Inflammatory macrophage treated with lipopolysaccharide for 1 hour (primary cell): ENCODE results near the gene SUFU.
"Not testable (repeated sequence)": the region's sequence is repeated elsewhere in the genome, so short reads cannot be mapped to it uniquely, and the experiment has no call there.

ENCODE experiments used
- DNase-seq, 2 donors: peaks; one replicate each; pipeline ENCODE4 v3.0.0-alpha.2; 2020 to 2022

The SUFU gene

DNA sequence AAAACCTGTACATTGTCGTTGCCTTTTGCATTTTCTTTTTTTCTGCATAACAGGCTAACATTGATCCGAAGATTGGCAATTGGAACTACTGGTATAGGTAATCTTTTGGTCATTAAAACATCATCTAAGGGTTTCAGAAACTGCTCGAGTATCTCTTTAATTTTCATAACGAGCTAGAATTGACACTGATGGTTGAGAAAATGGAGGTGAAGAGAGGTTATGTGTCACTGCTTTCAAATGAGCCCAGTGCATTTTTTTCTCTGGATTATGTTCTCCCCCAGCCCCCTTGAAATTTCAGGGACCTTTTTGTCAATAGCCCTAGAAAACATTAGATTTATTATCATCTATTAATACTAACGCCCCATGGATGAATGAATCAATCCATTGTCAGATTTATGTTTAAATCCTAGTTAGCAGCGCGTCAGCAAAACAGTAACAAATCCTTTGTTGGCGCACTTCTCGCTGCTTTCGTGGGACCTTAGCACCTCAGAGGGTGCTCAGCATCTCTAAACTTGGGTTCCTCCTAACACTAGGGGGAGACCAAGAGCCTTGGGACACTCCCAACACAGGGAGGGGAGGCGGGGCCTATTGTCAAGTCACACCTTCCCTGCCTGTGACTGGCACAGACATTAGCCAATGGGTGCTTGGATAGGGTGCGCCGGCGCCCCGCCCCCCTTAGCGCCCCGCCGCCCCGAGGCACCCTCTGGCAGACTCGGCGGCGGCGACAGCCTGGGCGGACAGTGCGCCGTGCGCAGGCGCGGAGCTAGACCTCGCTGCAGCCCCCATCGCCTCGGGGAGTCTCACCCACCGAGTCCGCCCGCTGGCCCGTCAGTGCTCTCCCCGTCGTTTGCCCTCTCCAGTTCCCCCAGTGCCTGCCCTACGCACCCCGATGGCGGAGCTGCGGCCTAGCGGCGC lies at the start of gene SUFU:
Gene SUFU, plus strand, starts transcription at position 709 of the 915 bp plus-strand sequence. Its CDS starts 181 bp downstream, at position 890.
- peak; percentile 96 to 100 for DNase-seq

DNA sequence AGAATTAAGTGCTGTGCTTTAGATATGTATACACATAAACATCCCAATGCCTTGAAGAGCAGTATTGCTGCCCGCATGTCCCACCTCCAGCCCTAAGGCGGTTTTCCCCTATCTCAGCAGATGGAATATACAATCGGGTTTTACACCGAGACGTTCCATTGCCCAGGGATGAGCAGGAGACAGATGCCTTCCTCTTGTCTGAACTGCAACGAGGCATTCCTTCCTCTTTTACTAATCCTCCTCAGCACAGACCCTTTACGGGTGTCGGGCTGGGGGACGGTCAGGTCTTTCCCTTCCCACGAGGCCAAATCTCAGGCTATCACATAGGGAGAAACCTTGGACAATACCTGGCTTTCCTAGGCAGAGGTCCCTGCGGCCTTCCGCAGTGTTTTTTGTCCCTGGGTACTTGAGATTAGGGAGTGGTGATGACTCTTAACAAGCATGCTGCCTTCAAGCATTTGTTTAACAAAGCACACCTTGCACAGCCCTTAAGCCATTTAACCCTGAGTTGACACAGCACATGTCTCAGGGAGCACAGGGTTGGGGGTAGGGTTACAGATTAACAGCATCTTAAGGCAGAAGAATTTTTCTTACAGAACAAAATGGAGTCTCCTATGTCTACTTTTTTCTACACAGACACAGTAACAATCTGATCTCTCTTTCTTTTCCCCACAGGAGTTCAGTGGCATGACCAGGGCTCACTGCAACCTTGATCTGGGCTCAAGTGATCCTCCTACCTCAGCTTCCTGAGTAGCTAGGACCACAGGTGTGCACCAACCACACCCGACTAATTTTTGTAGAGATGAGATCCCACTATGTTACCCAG lies 48.9 kb upstream of the SUFU start:
- DNase-seq = not testable (repeated sequence)

DNA sequence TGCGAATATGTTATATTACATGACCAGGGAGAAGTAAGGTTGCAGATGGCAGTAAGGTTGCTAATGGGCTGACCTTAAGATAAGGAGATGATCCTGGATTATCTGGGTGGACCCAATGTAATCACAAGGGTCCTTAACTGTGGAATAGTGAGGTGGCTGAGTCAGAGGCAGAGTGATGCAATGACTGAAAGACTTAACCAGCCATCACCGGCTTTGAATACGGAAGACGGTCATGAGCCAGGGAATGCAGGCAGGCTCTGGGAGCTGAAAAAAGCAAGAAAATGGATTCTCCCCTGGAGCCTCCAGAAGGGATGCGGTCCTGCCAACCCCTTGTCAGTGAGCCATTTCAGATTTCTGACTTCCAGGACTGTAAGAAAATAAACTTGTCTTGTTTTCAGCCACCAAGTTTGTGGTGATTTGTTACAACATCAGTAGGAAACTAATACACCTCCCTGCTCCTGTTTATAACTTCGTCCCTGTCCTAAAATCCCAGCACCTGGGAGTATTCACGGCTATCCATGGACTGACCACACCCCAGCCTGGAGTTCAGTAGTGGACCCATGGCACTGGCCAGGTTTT lies 47.8 kb upstream of the SUFU start:
- peak; percentile 78 to 84 for DNase-seq

DNA sequence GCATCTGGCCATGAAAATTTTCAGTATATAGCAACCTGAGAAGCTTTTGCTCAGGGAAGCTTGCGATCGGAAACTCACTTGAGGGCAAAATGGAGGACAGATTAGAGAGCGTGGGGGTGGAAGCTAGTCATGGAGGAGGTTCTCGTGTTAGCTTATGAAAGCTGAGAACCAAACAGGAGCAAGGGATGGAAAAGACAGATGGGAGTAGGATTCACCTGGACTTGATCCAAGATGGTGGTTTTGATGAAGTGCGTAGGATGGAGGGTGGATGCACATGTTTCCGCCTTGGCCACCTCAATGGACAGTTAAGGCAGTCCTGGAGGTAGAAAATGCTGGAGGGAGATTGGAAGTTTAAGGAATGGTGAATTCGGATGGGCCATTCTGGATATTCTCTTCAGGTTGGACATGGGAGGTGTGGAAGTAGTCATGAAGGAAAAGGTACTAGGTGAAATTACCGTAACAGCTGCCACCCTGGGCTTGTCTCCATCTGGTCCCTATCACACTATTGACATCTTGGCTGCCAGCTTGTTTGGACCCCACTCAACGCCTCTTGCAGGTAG lies 46.1 kb upstream of the SUFU start:
- DNase-seq = no peak

DNA sequence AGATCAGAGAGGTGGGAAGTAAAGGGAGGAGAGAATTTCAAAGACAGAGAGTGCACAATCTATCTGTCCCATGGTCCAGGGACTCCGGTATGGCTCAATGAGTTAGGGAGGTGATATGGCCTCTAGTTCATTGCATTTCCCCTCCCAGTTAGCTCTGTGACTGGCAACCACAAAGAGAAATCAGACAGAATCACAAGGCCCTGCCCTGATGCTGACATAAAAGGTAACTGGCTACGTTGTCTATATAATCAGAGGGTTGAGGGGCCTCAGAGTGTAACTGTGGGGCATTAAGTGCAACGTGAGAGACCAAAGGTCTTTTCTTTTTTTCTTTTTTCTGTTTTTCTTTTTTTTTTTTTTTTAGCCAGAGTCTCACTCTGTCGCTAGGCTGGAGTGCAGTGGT lies 45.1 kb upstream of the SUFU start:
- no peak for DNase-seq

DNA sequence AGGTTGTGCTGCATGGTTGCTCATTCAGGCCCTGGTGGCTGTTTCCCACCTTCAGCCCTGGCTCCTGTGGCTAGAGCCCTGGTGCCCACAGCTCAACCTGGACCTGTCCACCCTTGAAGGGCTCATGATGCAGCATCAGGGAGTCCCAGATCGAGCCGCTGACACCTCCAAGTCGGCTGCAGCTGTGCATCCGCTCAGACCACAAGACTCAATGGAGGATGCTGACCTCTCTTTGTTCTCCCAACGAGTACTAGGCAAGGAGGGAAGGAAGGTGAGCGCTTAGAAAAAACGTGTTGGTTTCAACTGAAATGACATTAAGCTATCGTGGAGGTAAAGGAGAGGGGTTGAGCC lies 43.0 kb upstream of the SUFU start:
- DNase-seq = no peak

DNA sequence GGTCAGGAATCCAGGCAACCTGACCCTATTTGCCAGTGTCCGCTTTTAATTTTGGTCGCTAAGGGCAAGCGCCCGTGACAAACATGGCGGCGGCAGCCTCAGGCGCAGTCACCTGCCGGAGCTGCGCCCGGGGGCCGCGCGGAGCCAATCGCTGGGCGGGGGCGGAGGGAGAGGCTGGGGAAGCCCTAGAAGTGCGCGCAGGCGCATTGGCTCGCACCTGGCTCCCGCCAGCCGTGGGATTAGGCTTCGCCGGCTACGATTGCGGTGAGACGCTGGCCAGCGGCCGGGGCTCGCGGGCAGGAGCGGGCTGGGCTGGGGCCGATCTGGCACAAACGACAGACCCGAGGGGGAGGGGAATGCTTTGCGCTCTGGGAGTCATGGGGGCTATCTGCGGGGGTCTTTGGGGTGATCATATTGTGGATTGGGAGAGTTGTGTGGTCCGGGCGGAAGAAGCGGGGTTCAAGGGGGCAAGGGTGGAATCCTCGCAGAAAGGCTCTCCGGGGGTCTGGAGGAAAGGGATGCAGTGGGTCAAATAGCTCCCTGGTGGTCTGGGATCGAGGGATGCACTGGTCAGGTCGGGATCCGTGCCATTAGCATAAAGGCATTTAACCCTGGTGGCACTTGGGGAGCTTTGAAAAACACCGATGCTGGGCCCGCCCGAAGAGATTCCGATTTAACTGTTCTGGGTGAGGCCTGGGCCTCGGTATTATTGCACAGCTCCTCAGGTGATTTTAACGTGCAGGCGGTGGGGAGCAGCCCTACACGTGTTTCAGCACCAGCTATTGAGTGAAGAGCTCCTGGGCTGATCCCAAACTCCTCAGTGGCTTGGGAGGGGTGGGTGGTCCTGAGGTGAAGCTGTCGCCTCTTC lies 42.4 kb upstream of the SUFU start:
- DNase-seq = peak; percentile 79 to 84

DNA sequence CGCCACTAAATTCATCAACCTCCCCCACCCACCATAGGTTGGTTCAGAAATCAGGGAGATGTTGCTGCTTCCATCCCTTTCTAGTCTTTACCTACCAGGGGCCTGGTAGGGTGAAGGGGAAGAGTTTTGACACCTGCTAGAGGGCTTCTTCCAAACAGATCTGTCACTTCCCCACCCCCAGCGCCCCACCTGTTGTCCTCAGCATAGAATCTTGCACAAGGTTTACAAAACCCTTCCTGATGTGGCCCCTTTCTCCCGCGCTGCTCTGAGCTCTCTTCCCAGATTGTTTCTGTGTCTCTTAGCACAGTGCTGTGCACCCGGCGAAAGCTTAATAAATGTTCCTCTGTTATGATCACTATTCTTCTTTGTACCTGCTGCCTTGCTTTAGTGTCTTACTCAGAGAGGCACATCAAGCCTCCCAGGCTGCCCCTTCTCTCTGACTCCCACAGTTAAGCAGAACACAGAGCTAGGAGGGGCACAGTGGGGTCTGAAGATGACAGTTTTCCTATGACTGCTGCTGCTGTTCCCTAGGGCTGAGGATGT lies 41.2 kb upstream of the SUFU start:
- no peak for DNase-seq

DNA sequence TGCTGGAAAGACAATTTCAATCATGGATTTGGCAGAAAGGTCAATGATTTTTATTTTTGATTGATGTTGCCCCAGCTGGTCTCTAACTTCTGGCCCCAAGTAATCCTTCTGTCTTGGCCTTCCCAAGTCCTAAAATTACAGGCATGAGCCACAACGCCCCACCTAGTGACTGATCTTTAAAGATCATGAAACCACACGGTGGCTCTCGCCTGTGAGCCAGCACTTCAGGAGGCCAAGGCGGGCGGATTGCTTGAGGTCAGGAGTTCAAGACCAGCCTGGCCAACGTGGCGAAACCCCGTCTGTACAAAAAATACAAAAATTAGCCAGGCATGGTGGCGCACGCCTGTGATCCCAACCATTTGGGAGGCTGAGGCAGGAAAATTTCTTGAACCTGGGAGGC lies 39.8 kb upstream of the SUFU start:
- no peak for DNase-seq

DNA sequence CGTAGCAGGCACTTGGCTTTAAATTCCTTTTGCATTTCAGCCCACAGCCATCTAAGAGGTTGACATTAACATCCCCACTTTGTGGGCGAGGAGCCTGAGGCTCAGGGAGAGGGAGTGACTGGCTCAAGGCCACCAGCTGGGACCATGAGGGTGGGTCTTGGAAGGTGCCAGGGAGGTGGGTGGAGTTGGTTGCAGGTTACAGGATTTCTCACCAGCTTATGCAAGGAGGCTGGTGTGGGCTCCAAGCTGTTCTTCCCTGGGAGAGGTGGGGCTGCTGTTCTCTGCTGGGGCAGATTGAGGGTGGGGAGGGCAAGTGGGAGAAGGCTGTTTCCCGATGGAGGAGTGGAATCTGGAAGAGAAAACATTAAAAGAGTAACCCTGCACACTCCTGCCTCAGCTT lies 38.3 kb upstream of the SUFU start:
- DNase-seq = no peak

DNA sequence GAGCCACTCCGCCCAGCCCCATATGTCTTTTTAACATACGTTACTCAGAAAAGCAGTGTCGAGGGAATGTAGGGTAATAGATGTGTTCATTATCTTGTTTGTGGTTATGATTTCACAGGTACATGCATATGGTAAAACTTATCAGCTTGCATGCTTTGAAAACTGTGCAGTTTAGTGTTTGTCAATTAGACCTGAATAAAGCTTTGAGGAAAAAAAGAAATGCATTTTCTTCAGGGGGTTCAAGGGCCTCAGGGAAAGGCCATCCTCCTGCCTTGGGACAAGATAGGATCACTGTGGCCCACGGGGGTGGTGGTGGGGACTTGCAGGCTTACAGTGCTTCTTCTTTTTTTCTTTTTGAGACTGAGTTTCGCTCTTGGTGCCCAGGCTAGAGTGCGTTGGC lies 36.5 kb upstream of the SUFU start:
- no peak for DNase-seq

DNA sequence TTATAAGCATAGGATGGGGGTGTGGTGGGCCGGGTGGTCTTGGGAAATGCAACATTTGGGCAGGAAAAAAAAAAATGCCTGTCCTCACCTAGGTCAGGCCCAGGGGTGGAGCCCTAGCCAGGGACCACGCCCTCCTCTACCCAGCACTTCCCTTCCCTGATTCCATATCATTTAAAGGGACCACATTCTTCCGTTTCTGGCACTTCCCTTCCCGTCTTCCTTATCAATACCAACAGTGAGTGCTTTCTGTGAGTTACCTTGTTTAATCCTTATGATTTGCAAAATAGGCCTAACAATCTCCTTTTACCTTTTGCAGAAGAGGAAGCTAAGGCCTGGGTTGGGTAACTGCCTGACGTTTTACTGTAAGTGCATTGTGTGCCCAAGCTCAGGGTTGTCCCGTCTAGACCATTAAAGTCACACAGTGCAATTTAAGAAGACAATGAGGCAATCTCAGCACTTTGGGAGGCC lies 35.8 kb upstream of the SUFU start:
- DNase-seq = peak; percentile 67 to 75

DNA sequence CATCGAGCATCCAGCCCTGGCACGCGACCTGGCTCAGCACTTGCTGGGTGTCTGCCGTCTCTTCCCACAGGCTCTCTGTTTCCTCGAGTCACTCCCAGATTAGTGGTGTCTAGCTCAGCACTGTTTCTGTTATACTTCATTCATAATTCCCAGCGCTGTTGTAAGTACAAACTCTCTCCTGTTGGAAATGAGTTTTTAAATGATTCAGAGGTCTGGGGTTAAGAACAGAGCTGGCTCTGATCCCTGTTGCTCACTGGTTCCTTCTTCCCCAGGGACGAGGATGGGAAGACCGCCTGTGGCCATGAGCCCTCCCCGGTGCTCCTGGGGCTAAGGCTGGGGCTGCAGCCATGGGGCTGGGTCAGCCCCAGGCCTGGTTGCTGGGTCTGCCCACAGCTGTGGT lies 35.1 kb upstream of the SUFU start:
- no peak for DNase-seq

DNA sequence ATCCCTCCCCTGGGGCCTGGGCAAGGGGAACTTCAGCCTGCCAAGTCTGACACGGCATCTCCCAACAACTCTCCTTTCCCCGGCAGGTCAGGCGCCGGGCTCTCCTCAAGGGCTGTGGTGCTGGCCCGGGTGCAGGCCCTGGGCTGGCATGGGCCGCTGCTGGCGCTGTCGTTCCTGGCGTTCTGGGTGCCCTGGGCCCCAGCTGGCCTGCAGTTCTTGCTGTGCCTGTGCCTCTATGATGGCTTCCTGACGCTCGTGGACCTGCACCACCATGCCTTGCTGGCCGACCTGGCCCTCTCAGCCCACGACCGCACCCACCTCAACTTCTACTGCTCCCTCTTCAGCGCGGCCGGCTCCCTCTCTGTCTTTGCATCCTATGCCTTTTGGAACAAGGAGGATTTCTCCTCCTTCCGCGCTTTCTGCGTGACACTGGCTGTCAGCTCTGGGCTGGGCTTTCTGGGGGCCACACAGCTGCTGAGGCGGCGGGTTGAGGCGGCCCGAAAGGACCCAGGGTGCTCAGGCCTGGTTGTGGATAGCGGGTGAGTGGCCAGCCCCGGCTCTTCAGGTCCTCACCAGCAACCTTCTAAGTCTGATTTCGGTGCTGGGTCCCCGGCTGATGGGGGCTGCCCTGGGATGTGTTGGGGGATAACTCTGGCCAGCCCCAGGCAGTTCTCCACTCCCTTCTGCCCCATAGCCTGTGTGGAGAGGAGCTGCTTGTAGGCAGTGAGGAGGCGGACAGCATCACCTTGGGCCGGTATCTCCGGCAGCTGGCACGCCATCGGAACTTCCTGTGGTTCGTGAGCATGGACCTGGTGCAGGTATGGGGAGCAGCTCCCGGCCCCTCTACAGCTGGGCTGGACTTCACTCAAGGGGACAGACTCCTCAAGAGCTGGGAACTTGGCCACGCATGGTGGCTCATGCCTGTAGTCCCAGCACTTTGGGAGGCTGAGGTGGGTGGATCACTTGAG lies 32.9 kb upstream of the SUFU start:
- DNase-seq = no peak

DNA sequence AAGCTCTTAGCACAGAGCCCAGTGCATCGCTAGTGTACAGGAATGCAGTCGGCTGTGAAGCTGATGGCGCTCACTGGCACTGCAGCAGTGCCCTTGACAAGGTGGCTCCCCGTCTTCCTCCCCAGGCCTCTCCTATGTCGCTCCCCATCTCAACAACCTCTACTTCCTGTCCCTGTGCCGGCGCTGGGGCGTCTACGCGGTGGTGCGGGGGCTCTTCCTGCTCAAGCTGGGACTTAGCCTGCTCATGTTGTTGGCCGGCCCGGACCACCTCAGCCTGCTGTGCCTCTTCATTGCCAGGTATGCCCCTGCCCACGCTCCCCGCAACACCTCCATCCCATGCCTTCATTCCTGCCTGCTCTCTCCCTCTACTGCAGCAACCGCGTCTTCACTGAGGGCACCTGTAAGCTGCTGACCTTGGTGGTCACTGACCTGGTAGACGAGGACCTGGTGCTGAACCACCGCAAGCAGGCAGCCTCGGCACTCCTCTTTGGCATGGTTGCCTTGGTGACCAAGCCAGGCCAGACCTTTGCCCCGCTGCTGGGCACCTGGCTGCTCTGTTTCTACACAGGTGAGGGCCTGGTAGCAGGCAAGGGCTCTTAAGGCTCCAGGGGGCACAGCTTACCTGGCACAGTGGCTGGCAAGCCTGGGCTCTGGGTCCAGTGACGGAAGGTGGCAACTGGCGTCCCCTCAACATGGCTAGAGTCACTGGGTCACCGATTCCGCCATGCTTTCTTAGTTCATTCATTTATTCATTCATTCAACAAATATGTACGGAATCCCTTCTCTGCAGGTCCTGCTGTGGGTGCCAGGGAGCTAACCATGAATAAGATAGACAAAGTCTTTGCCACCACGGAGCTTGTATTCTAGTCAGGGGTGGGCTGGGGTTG lies 30.1 kb upstream of the SUFU start:
- DNase-seq = no peak

DNA sequence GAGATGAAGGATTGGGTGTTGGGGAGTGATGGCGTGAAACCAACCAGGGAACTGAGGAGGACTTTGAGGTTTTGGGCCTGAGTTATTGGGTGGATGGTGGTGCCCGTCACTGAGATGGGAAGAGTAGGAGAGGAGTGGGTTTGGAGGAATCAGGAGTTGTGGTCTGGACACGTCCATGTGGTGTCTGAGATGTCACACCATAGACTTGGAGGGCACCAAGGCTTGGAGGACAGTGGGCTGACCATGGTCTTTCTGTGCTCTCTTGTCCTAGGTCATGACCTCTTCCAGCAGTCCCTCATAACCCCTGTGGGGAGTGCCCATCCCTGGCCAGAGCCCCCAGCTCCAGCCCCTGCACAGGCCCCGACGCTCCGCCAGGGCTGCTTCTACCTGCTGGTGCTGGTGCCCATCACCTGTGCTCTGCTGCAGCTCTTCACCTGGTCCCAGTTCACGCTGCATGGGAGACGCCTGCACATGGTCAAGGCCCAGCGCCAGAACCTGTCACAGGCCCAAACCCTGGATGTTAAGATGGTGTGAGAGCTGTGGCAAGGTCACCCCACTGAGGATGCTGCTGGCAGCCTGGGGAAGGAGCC lies 28.2 kb upstream of the SUFU start:
- no peak for DNase-seq

DNA sequence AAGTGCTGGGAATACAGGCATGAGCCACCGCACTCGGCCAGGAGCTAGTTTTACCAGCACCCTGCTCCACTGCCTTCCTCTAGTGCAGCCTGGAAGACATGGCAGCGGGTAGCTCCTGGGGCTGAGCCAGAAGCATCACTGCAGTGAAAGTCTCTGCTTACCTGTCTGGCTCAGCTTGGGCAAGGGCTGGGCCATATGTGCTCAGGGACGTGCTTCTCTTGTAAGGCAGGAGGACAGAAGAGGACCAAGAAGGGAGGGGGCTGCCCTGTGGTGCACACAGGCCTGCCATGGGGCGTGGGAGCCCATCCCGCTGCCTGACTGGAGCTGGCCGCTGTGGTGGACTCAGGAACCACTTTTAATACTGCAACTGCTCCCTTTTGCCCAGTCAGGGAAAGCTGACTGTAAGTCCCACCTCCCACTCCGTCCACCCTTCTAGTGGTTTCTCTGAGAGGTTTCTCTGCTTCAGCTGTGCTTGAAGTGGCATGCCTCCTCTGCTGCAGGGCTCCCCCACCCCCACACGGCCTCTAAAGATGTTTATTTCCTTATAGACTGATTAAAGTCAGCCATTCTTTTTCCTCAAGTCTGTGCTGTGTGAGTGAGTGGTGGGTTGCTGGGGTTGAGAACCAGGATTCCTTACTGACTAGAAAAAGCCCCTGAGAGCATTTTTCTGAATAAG lies 27.2 kb upstream of the SUFU start:
- DNase-seq = no peak

DNA sequence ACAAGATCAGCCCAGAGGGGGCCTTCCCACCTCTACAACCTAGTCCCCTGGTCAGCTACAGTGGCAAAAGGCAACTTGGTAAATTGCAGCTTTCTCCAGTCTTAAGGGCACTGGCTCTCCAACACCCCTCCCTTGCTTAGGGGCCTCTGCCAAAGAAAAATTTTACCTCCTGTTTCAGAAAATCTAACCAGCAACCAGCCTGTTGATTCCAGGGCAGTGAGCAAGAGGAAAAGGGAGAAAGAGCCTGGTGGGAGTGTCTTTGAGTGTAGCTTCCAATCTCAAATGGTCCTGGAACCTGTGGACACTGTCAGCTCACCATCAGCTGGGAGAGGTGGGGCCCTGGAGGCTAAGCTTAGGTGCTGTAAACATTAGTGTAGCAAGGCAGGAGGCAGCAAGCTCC lies 24.1 kb upstream of the SUFU start:
- DNase-seq = no peak

DNA sequence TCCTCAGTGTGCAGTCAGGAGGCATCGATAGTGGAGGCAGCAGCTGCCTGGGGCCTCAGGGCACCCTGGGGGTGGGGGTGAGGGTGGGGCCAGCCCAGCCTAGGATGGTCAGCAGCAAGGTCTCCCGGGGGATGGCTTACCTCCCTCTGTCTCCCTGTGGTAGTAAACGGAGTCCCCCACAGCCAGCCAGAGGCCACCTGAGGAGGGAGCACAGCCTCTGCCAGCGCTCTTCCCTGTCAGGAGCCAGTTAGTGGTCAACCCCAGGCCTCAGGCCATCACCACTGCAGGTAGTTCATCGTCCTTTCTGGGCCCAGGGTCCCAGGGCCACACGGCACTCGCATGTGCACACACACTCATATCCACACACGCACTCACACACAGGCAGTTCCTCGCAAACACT lies 23.4 kb upstream of the SUFU start:
- DNase-seq = no peak
